ENCODE measurements around the gene ZNF550. TPM values are rescaled to one million over a fixed set of nuclear protein-coding genes. Genes with fewer than 3 reads are reported as not detected.
"Not testable (repeated sequence)": the region's sequence is repeated elsewhere in the genome, so short reads cannot be mapped to it uniquely, and the experiment has no call there.

ZNF550 gene
- total and polyA plus RNA-seq, 9 of the 15 experiments (the other 6 are each of a cell fraction or from before 2014, with no cell fraction given): 1.6 to 11.8 (median 4.3) TPM

- peak in 1 of 2 experiments; percentile 72; a peak in 1 of 4 replicates for TF ChIP-seq KDM1A (IDR thresholded peaks at IDR 0.05)
- TF ChIP-seq HDAC1 (IDR thresholded peaks at IDR 0.05): peak in 1 of 2 experiments; percentile 41; a peak in 1 of 4 replicates
- peak in 1 of 2 experiments; percentile 44; a peak in 1 of 4 replicates for TF ChIP-seq RCOR1 (IDR thresholded peaks at IDR 0.05; ENCODE audit: borderline replicate concordance in 1 of 2, low read depth in 2 of 2, low read length in 2 of 2)
- H4K20me1 ChIP-seq (replicated peaks; ENCODE audit: control insufficient read depth, insufficient read depth, low read length); FAIRE-seq; intact Hi-C loops (cut with micrococcal nuclease); CTCF ChIA-PET (ENCODE audit: low intra/inter-chr PET ratio); H2AFZ ChIP-seq (ENCODE audit: low read depth, low read length); H3K4me2 ChIP-seq (ENCODE audit: insufficient read depth, low read length); POLR2A ChIA-PET; H3K27ac ChIP-seq (ENCODE audit: extremely low read depth, low read depth, low read length); ATAC-seq; BruUV-seq (replicated peaks); DNase-seq (ENCODE audit: extremely low read depth in 1 of 4, low spot score in 3 of 4); H3K4me3 ChIP-seq; H3K79me2 ChIP-seq (ENCODE audit: control insufficient read depth, insufficient read depth, low read length); in situ Hi-C loops (cut with MboI); H3K36me3 ChIP-seq (ENCODE audit: control insufficient read depth, insufficient read depth, low read length); H3K4me1 ChIP-seq (replicated peaks in 1 of 2; ENCODE audit: control insufficient read depth in 2 of 2, insufficient read depth in 2 of 2, low read length in 2 of 2); H3K9me3 ChIP-seq (replicated peaks; ENCODE audit: control insufficient read depth, insufficient read depth, low read depth, low read length); H3K27me3 ChIP-seq (ENCODE audit: control insufficient read depth in 2 of 2, insufficient read depth in 2 of 2, low read length in 2 of 2); H3K9me1 ChIP-seq (ENCODE audit: control insufficient read depth, insufficient read depth, low read length); H3K9ac ChIP-seq (ENCODE audit: insufficient read depth in 1 of 2, low read depth in 2 of 2, low read length in 2 of 2): not testable (repeated sequence)
These were observed 60.4 kb downstream of the ZNF550 start for GRCh38 chr19:57499332-57499679.

- CTCF ChIA-PET (ENCODE audit: low intra/inter-chr PET ratio); H3K4me1 ChIP-seq (replicated peaks in 1 of 2; ENCODE audit: control insufficient read depth in 2 of 2, insufficient read depth in 2 of 2, low read length in 2 of 2); DNase-seq (ENCODE audit: extremely low read depth in 1 of 4, low spot score in 3 of 4); H2AFZ ChIP-seq (ENCODE audit: low read depth, low read length); intact Hi-C loops (cut with micrococcal nuclease); ATAC-seq; H3K27ac ChIP-seq (ENCODE audit: extremely low read depth, low read depth, low read length); H3K9ac ChIP-seq (ENCODE audit: insufficient read depth in 1 of 2, low read depth in 2 of 2, low read length in 2 of 2); H3K27me3 ChIP-seq (ENCODE audit: control insufficient read depth in 2 of 2, insufficient read depth in 2 of 2, low read length in 2 of 2); POLR2A ChIA-PET; H3K79me2 ChIP-seq (ENCODE audit: control insufficient read depth, insufficient read depth, low read length); H3K9me1 ChIP-seq (ENCODE audit: control insufficient read depth, insufficient read depth, low read length); H3K36me3 ChIP-seq (ENCODE audit: control insufficient read depth, insufficient read depth, low read length); H4K20me1 ChIP-seq (replicated peaks; ENCODE audit: control insufficient read depth, insufficient read depth, low read length); in situ Hi-C loops (cut with MboI); FAIRE-seq; H3K9me3 ChIP-seq (replicated peaks; ENCODE audit: control insufficient read depth, insufficient read depth, low read depth, low read length): not testable (repeated sequence)
- no CpG with 5 or more reads among the region's 1 CpG for WGBS (ENCODE audit: insufficient coverage, low coverage, missing lambda C conversion rate)
- Histone ChIP-seq H3K4me3 (0 out of 2 replicates have a peak overlapping the region, but pooled peaks have one; percentile 13), H3K4me2 (ENCODE audit: insufficient read depth, low read length) (peak overlapping the region; percentile 55)
- TSS peak; percentile 52 for BruUV-seq (replicated peaks)
These were observed 71.4 kb downstream of the ZNF550 start for GRCh38 chr19:57488299-57488644.

All from K562 (cell line).